OCI-LY7 (cell line): ENCODE results near the gene MRPS22.

Experiments used
- CTCF ChIP-seq: fragments of 200-600 bp; sonication (generic); conservative IDR thresholded peaks from 2 replicates; pipeline ENCODE4 v1.5.1; 2014; ENCODE audit warnings: mild to moderate bottlenecking, antibody characterized with exemption, low read length, moderate library complexity, mixed read lengths
- EZH2phosphoT487 ChIP-seq: fragments of 200-600 bp; sonication (generic); IDR thresholded peaks from 2 replicates; pipeline ENCODE4 v1.6.1; 2018; ENCODE audit warnings: low read depth, borderline replicate concordance, mild to moderate bottlenecking, mixed run types, antibody characterized with exemption, low read length, moderate library complexity, mixed read lengths

GRCh38 chr3:139320551-139321309 is 23.1 kb upstream of the MRPS22 start:
- TF ChIP-seq CTCF (no peak), EZH2phosphoT487 (no peak)
